OCI-LY7 (cell line): ENCODE measurements around the gene MAP7D2.

Source experiments
- CTCF ChIP-seq: fragments of 200-600 bp; sonication (generic); conservative IDR thresholded peaks from 2 replicates; pipeline ENCODE4 v1.5.1; 2014; ENCODE audit warnings: mild to moderate bottlenecking, antibody characterized with exemption, low read length, moderate library complexity, mixed read lengths
- EZH2phosphoT487 ChIP-seq: fragments of 200-600 bp; sonication (generic); IDR thresholded peaks from 2 replicates; pipeline ENCODE4 v1.6.1; 2018; ENCODE audit warnings: low read depth, borderline replicate concordance, mild to moderate bottlenecking, mixed run types, antibody characterized with exemption, low read length, moderate library complexity, mixed read lengths

GRCh38 chrX:20128670-20129069, 12.0 kb upstream of the MAP7D2 start:
- TF ChIP-seq CTCF = no peak
- TF ChIP-seq EZH2phosphoT487 = no peak
